Neural cell (in vitro differentiated cells): ENCODE results near the gene SLC26A11.

Source experiments
- CTCF ChIP-seq: fragments of 450-650 bp; IDR thresholded peaks from 2 replicates; pipeline ENCODE4 v1.5.1; 2014; ENCODE audit warnings: antibody characterized with exemption, mild to moderate bottlenecking, moderate library complexity; ENCODE audit not compliant: poor library complexity, severe bottlenecking
- EP300 ChIP-seq: fragments of 450-650 bp; conservative IDR thresholded peaks from 2 replicates; pipeline ENCODE4 v1.6.1; 2014; ENCODE audit warnings: antibody characterized with exemption, mild to moderate bottlenecking, moderate library complexity; ENCODE audit not compliant: poor library complexity, severe bottlenecking
- EZH2 ChIP-seq: fragments of 200-600, 300-800 bp; shearing (Covaris generic), sonication (generic); IDR thresholded peaks from 2 replicates; pipeline ENCODE4 v1.6.1; 2014; ENCODE audit warnings: antibody characterized with exemption, low read length, borderline replicate concordance, mild to moderate bottlenecking; ENCODE audit not compliant: insufficient read depth, poor library complexity, severe bottlenecking
- POLR2AphosphoS5 ChIP-seq: IDR thresholded peaks from 2 replicates; pipeline ENCODE4 v1.6.1; 2012
- RAD21 ChIP-seq: fragments of 450-650 bp; conservative IDR thresholded peaks from 2 replicates; pipeline ENCODE4 v1.6.1; 2014; ENCODE audit warnings: antibody characterized with exemption, mild to moderate bottlenecking, moderate library complexity
- REST ChIP-seq: IDR thresholded peaks from 2 replicates; pipeline ENCODE4 v1.6.1; 2012; ENCODE audit warnings: borderline replicate concordance
- TAF1 ChIP-seq: IDR thresholded peaks from 2 replicates; pipeline ENCODE4 v1.6.1; 2012; ENCODE audit warnings: low read depth

GRCh38 chr17:80224683-80225082 lies 4.5 kb downstream of the SLC26A11 start:
- TF ChIP-seq CTCF (no peak), REST (no peak), POLR2AphosphoS5 (no peak), EP300 (no peak), TAF1 (no peak), EZH2 (no peak), RAD21 (no peak)
